ENCODE data around the gene DEFB126.
"Not testable (repeated sequence)": the region's sequence is repeated elsewhere in the genome, so short reads cannot be mapped to it uniquely, and the experiment has no call there.

Gene DEFB126

GRCh38 chr20:142290-142689 is at the start of gene DEFB126:
Gene DEFB126 (plus strand): TSS chr20:142590. CDS start chr20:142629, 39 bp downstream.
- no peak within 1 kb of the TSS for H3K4me3 ChIP-seq (ENCODE audit: low read length)
- no peaks in the 10 kb centered on the region for H3K4me1 ChIP-seq (ENCODE audit: control insufficient read depth, insufficient read depth, low read length)
- H3K9ac ChIP-seq (ENCODE audit: low read length), result no peak within 1 kb of the TSS
- no peaks in the 10 kb centered on the region for H3K36me3 ChIP-seq (ENCODE audit: control insufficient read depth, insufficient read depth, low read length)
- H3K27me3 ChIP-seq (ENCODE audit: control insufficient read depth, insufficient read depth, low read length), result peaks cover 7% of the 10 kb centered on the region
- no peaks in the 10 kb centered on the region for H3K9me3 ChIP-seq (ENCODE audit: control insufficient read depth, low read length)

GRCh38 chr20:93641-94040 is 48.7 kb upstream of the DEFB126 start:
- Histone ChIP-seq H3K36me3 (ENCODE audit: control insufficient read depth, insufficient read depth, low read length) (no peaks in the 10 kb centered on the region), H3K27me3 (ENCODE audit: control insufficient read depth, insufficient read depth, low read length) (no peaks in the 10 kb centered on the region), H3K9me3 (ENCODE audit: control insufficient read depth, low read length) (no peaks in the 10 kb centered on the region), H3K4me3 (ENCODE audit: low read length) (no peak overlapping the region), H3K9ac (ENCODE audit: low read length) (no peak overlapping the region), H3K4me1 (ENCODE audit: control insufficient read depth, insufficient read depth, low read length) (no peaks in the 10 kb centered on the region)

- H3K9me3 ChIP-seq (ENCODE audit: control insufficient read depth, low read length), result no peaks in the 10 kb centered on the region
Observed at GRCh38 chr20:95215-95614, 47.2 kb upstream of the DEFB126 start.

GRCh38 chr20:97691-98090 is 44.7 kb upstream of the DEFB126 start:
- not testable (repeated sequence) for H3K36me3 ChIP-seq (ENCODE audit: control insufficient read depth, insufficient read depth, low read length); H3K27me3 ChIP-seq (ENCODE audit: control insufficient read depth, insufficient read depth, low read length); H3K4me1 ChIP-seq (ENCODE audit: control insufficient read depth, insufficient read depth, low read length); H3K4me3 ChIP-seq (ENCODE audit: low read length); H3K9me3 ChIP-seq (ENCODE audit: control insufficient read depth, low read length); H3K9ac ChIP-seq (ENCODE audit: low read length)

More at GRCh38 chr20:95215-95614, 47.2 kb upstream of the DEFB126 start:
- Histone ChIP-seq H3K4me1 (ENCODE audit: control insufficient read depth, insufficient read depth, low read length) (no peaks in the 10 kb centered on the region), H3K4me3 (ENCODE audit: low read length) (no peak overlapping the region), H3K9ac (ENCODE audit: low read length) (no peak overlapping the region), H3K36me3 (ENCODE audit: control insufficient read depth, insufficient read depth, low read length) (no peaks in the 10 kb centered on the region), H3K27me3 (ENCODE audit: control insufficient read depth, insufficient read depth, low read length) (no peaks in the 10 kb centered on the region)

- Histone ChIP-seq H3K4me3 (ENCODE audit: low read length) (no peak overlapping the region), H3K36me3 (ENCODE audit: control insufficient read depth, insufficient read depth, low read length) (no peaks in the 10 kb centered on the region), H3K9ac (ENCODE audit: low read length) (no peak overlapping the region), H3K9me3 (ENCODE audit: control insufficient read depth, low read length) (no peaks in the 10 kb centered on the region), H3K27me3 (ENCODE audit: control insufficient read depth, insufficient read depth, low read length) (peaks cover 8% of the 10 kb centered on the region), H3K4me1 (ENCODE audit: control insufficient read depth, insufficient read depth, low read length) (no peaks in the 10 kb centered on the region)
Observed at GRCh38 chr20:101975-102374, 40.4 kb upstream of the DEFB126 start.

- Histone ChIP-seq H3K4me3 (ENCODE audit: low read length) (no peak overlapping the region), H3K27me3 (ENCODE audit: control insufficient read depth, insufficient read depth, low read length) (peaks cover 8% of the 10 kb centered on the region), H3K9ac (ENCODE audit: low read length) (no peak overlapping the region), H3K9me3 (ENCODE audit: control insufficient read depth, low read length) (no peaks in the 10 kb centered on the region), H3K36me3 (ENCODE audit: control insufficient read depth, insufficient read depth, low read length) (no peaks in the 10 kb centered on the region), H3K4me1 (ENCODE audit: control insufficient read depth, insufficient read depth, low read length) (no peaks in the 10 kb centered on the region)
Observed at GRCh38 chr20:103456-103855, 38.9 kb upstream of the DEFB126 start.

GRCh38 chr20:112396-112795 is 30.0 kb upstream of the DEFB126 start:
- Histone ChIP-seq H3K4me1 (ENCODE audit: control insufficient read depth, insufficient read depth, low read length) (no peaks in the 10 kb centered on the region), H3K36me3 (ENCODE audit: control insufficient read depth, insufficient read depth, low read length) (no peaks in the 10 kb centered on the region), H3K27me3 (ENCODE audit: control insufficient read depth, insufficient read depth, low read length) (no peaks in the 10 kb centered on the region), H3K9ac (ENCODE audit: low read length) (no peak overlapping the region), H3K9me3 (ENCODE audit: control insufficient read depth, low read length) (no peaks in the 10 kb centered on the region), H3K4me3 (ENCODE audit: low read length) (no peak overlapping the region)

GRCh38 chr20:117518-117917 is 24.9 kb upstream of the DEFB126 start:
- Histone ChIP-seq H3K4me3 (ENCODE audit: low read length) (no peak overlapping the region), H3K27me3 (ENCODE audit: control insufficient read depth, insufficient read depth, low read length) (no peaks in the 10 kb centered on the region), H3K36me3 (ENCODE audit: control insufficient read depth, insufficient read depth, low read length) (no peaks in the 10 kb centered on the region), H3K9me3 (ENCODE audit: control insufficient read depth, low read length) (no peaks in the 10 kb centered on the region), H3K4me1 (ENCODE audit: control insufficient read depth, insufficient read depth, low read length) (no peaks in the 10 kb centered on the region), H3K9ac (ENCODE audit: low read length) (no peak overlapping the region)

GRCh38 chr20:129786-130323 is 12.5 kb upstream of the DEFB126 start:
- not testable (repeated sequence) for H3K4me3 ChIP-seq (ENCODE audit: low read length); H3K4me1 ChIP-seq (ENCODE audit: control insufficient read depth, insufficient read depth, low read length); H3K36me3 ChIP-seq (ENCODE audit: control insufficient read depth, insufficient read depth, low read length); H3K9me3 ChIP-seq (ENCODE audit: control insufficient read depth, low read length); H3K9ac ChIP-seq (ENCODE audit: low read length); H3K27me3 ChIP-seq (ENCODE audit: control insufficient read depth, insufficient read depth, low read length)

GRCh38 chr20:137668-138490 is 4.5 kb upstream of the DEFB126 start:
- Histone ChIP-seq H3K4me3 (ENCODE audit: low read length) (no peak overlapping the region), H3K27me3 (ENCODE audit: control insufficient read depth, insufficient read depth, low read length) (no peaks in the 10 kb centered on the region), H3K9me3 (ENCODE audit: control insufficient read depth, low read length) (no peaks in the 10 kb centered on the region), H3K36me3 (ENCODE audit: control insufficient read depth, insufficient read depth, low read length) (no peaks in the 10 kb centered on the region), H3K4me1 (ENCODE audit: control insufficient read depth, insufficient read depth, low read length) (no peaks in the 10 kb centered on the region), H3K9ac (ENCODE audit: low read length) (no peak overlapping the region)

GRCh38 chr20:145877-146276 is 3.5 kb downstream of the DEFB126 start:
- H3K27me3 ChIP-seq (ENCODE audit: control insufficient read depth, insufficient read depth, low read length), result peaks cover 7% of the 10 kb centered on the region

GRCh38 chr20:152131-152530 is 9.7 kb downstream of the DEFB126 start:
- H3K4me3 ChIP-seq (ENCODE audit: low read length), result no peak overlapping the region
- H3K9me3 ChIP-seq (ENCODE audit: control insufficient read depth, low read length), result no peaks in the 10 kb centered on the region
- H3K36me3 ChIP-seq (ENCODE audit: control insufficient read depth, insufficient read depth, low read length), result no peaks in the 10 kb centered on the region
- H3K27me3 ChIP-seq (ENCODE audit: control insufficient read depth, insufficient read depth, low read length), result no peaks in the 10 kb centered on the region
- H3K9ac ChIP-seq (ENCODE audit: low read length), result no peak overlapping the region
- no peaks in the 10 kb centered on the region for H3K4me1 ChIP-seq (ENCODE audit: control insufficient read depth, insufficient read depth, low read length)

More at GRCh38 chr20:145877-146276, 3.5 kb downstream of the DEFB126 start:
- Histone ChIP-seq H3K9me3 (ENCODE audit: control insufficient read depth, low read length) (no peaks in the 10 kb centered on the region), H3K4me1 (ENCODE audit: control insufficient read depth, insufficient read depth, low read length) (no peaks in the 10 kb centered on the region), H3K9ac (ENCODE audit: low read length) (no peak overlapping the region), H3K4me3 (ENCODE audit: low read length) (no peak overlapping the region), H3K36me3 (ENCODE audit: control insufficient read depth, insufficient read depth, low read length) (no peaks in the 10 kb centered on the region)

Measured in mucosa of stomach (tissue), 1 donor.